WTC11 (cell line): ENCODE results near the gene NTRK3. TPM values are rescaled to one million over a fixed set of nuclear protein-coding genes. Genes with fewer than 3 reads are reported as not detected.

Source experiments
- ATAC-seq: fragments of 200-7000 bp; cut with Tn5 transposase; 2 replicates; pipeline ENCODE4 v1.10.0; 2021; ENCODE audit warnings: mild to moderate bottlenecking, moderate library complexity
- CTCF ChIA-PET: fragments of 300-600 bp; sonication (Branson Sonifier 250); formaldehyde crosslinking; loops from one replicate; lab custom pipeline; 2021; ENCODE audit warnings: antibody characterized with exemption; lab: Charles Lee
- POLR2A ChIA-PET: fragments of 350-600 bp; sonication (Branson Sonifier 250); formaldehyde crosslinking; loops from one replicate; lab custom pipeline; 2021; ENCODE audit warnings: antibody characterized with exemption; lab: Charles Lee
- DNase-seq: peaks from one replicate; pipeline ENCODE4 v3.0.0; 2021; ENCODE audit warnings: low spot score
- H3K27ac Mint-ChIP-seq: 2 replicates; pipeline ENCODE4 v1.8.0; 2021; ENCODE audit warnings: mixed read lengths
- H3K27me3 Mint-ChIP-seq: 2 replicates; pipeline ENCODE4 v1.8.0; 2021; ENCODE audit warnings: low read depth, mild to moderate bottlenecking, moderate library complexity, mixed read lengths
- H3K36me3 Mint-ChIP-seq: 2 replicates; pipeline ENCODE4 v1.8.0; 2021; ENCODE audit warnings: mixed read lengths
- H3K4me1 Mint-ChIP-seq: 2 replicates; pipeline ENCODE4 v1.8.0; 2022; ENCODE audit warnings: mixed read lengths
- H3K4me3 Mint-ChIP-seq: 2 replicates; pipeline ENCODE4 v1.8.0; 2021; ENCODE audit warnings: mild to moderate bottlenecking, moderate library complexity, mixed read lengths
- H3K9me3 Mint-ChIP-seq: 2 replicates; pipeline ENCODE4 v1.8.0; 2021; ENCODE audit warnings: mixed read lengths
- ETV6 ChIP-seq: sonication (generic); formaldehyde crosslinking; IDR thresholded peaks from 2 replicates; pipeline ENCODE4 v1.8.1; 2022; ENCODE audit warnings: mild to moderate bottlenecking, missing genetic modification reagents
- GABPB1 ChIP-seq: sonication (generic); formaldehyde crosslinking; IDR thresholded peaks from 2 replicates; pipeline ENCODE4 v1.8.1; 2023; ENCODE audit warnings: mild to moderate bottlenecking, missing genetic modification reagents
- JAZF1 ChIP-seq: fragments of 250-450 bp; sonication (Bioruptor Pico); IDR thresholded peaks from 2 replicates; pipeline ENCODE4 v1.9.0; 2021; ENCODE audit warnings: moderate library complexity, mild to moderate bottlenecking, inconsistent platforms
- KAT7 ChIP-seq: sonication (generic); formaldehyde crosslinking; IDR thresholded peaks from 2 replicates; pipeline ENCODE4 v1.8.1; 2023; ENCODE audit warnings: missing genetic modification reagents, mild to moderate bottlenecking, borderline replicate concordance
- MAX ChIP-seq: sonication (generic); formaldehyde crosslinking; IDR thresholded peaks from 2 replicates; pipeline ENCODE4 v1.8.0; 2022; ENCODE audit warnings: mild to moderate bottlenecking, missing genetic modification reagents
- MXD4 ChIP-seq: fragments of 250-450 bp; sonication (Bioruptor Pico); IDR thresholded peaks from 2 replicates; pipeline ENCODE4 v1.8.0; 2021; ENCODE audit warnings: mild to moderate bottlenecking, moderate library complexity, borderline replicate concordance
- NFE2L1 ChIP-seq: sonication (generic); formaldehyde crosslinking; IDR thresholded peaks from 2 replicates; pipeline ENCODE4 v1.8.1; 2023; ENCODE audit warnings: missing genetic modification reagents
- NR1H2 ChIP-seq: sonication (generic); formaldehyde crosslinking; IDR thresholded peaks from 2 replicates; pipeline ENCODE4 v1.9.0; 2021; ENCODE audit warnings: mild to moderate bottlenecking, moderate library complexity, missing genetic modification reagents
- NR2C2 ChIP-seq: sonication (generic); formaldehyde crosslinking; IDR thresholded peaks from 2 replicates; pipeline ENCODE4 v1.8.0; 2022; ENCODE audit warnings: mild to moderate bottlenecking, missing genetic modification reagents
- SP1 ChIP-seq: sonication (generic); formaldehyde crosslinking; conservative IDR thresholded peaks from 2 replicates; pipeline ENCODE4 v1.8.1; 2022; ENCODE audit warnings: missing genetic modification reagents
- ZNF138 ChIP-seq: sonication (generic); formaldehyde crosslinking; conservative IDR thresholded peaks from 2 replicates; pipeline ENCODE4 v1.8.1; 2022; ENCODE audit warnings: mild to moderate bottlenecking, moderate library complexity, missing genetic modification reagents
- ZNF396 ChIP-seq: fragments of 250-450 bp; sonication (Bioruptor Pico); IDR thresholded peaks from 2 replicates; pipeline ENCODE4 v1.8.0; 2021; ENCODE audit warnings: mild to moderate bottlenecking, moderate library complexity, borderline replicate concordance
- ZNF416 ChIP-seq: fragments of 250-450 bp; sonication (Bioruptor Pico); IDR thresholded peaks from 2 replicates; pipeline ENCODE4 v1.9.0; 2021; ENCODE audit warnings: mild to moderate bottlenecking, inconsistent platforms
- ZNF423 ChIP-seq: fragments of 250-450 bp; sonication (Bioruptor Pico); IDR thresholded peaks from 2 replicates; pipeline ENCODE4 v2.1.2; 2022; ENCODE audit warnings: mild to moderate bottlenecking, moderate library complexity
- ZNF671 ChIP-seq: fragments of 250-450 bp; sonication (Bioruptor Pico); IDR thresholded peaks from 2 replicates; pipeline ENCODE4 v1.8.0; 2021; ENCODE audit warnings: mild to moderate bottlenecking
- total RNA-seq: library from RNA; stranded (reverse); gene quantifications from 3 replicates; pipeline ENCODE4 v1.2.3, GENCODE V29; 2021
- TF ChIP-seq, protein P1 (sequence below): sonication (generic); formaldehyde crosslinking; IDR thresholded peaks from 2 replicates; pipeline ENCODE4 v1.8.0; 2022; ENCODE audit warnings: mild to moderate bottlenecking, missing genetic modification reagents
- TF ChIP-seq, protein P2 (sequence below): sonication (generic); formaldehyde crosslinking; IDR thresholded peaks from 2 replicates; pipeline ENCODE4 v1.8.1; 2023; ENCODE audit warnings: mild to moderate bottlenecking, missing genetic modification reagents, borderline replicate concordance
- TF ChIP-seq, protein P3 (sequence below): fragments of 250-450 bp; sonication (Bioruptor Pico); IDR thresholded peaks from 2 replicates; pipeline ENCODE4 v1.9.0; 2021; ENCODE audit warnings: moderate library complexity, mild to moderate bottlenecking, inconsistent platforms, borderline replicate concordance
- TF ChIP-seq, protein P4 (sequence below): sonication (generic); formaldehyde crosslinking; IDR thresholded peaks from 2 replicates; pipeline ENCODE4 v1.8.1; 2022; ENCODE audit warnings: mild to moderate bottlenecking, missing genetic modification reagents, moderate library complexity, borderline replicate concordance
- TF ChIP-seq, protein P5 (sequence below): fragments of 250-450 bp; sonication (Bioruptor Pico); IDR thresholded peaks from 2 replicates; pipeline ENCODE4 v2.1.2; 2022; ENCODE audit warnings: mild to moderate bottlenecking, moderate library complexity
- TF ChIP-seq, protein P6 (sequence below): fragments of 200-600 bp; IDR thresholded peaks from 2 replicates; pipeline ENCODE4 v1.8.0; 2022; ENCODE audit warnings: antibody characterized with exemption
- TF ChIP-seq, protein P7 (sequence below): sonication (generic); formaldehyde crosslinking; IDR thresholded peaks from 2 replicates; pipeline ENCODE4 v1.8.0; 2023; ENCODE audit warnings: missing genetic modification reagents

The NTRK3 gene
- total RNA-seq, 1 experiment from 2014 or later = 12.3 TPM

DNA sequence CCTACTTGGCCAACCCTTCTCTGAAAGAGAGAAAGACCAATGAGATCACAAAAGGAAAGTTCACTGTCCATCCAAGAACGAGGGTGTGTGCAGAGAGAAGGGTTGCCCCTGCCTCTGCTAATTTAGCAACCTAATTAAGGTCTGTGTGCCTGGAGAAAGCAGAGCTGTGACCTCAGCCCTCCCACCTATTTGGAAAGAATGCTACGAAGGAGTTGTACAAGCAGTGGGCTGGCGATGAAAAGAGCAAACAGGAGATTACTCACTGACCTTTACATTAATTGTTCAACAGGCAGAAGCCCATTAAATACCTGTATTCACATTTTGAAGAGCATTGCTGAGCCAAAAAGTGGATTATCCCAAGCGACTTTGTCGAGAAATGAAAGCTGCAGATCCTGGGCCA is 314.9 kb downstream of the NTRK3 start:
- Mint-ChIP-seq H3K9me3 (no peaks in the 10 kb centered on the region), H3K4me3 (no peak overlapping the region), H3K27me3 (no peaks in the 10 kb centered on the region), H3K27ac (no peak overlapping the region), H3K36me3 (no peaks in the 10 kb centered on the region), H3K4me1 (peaks cover 4% of the 10 kb centered on the region; the same call in 1 of the 2 replicates)
- DNase-seq (no peak), ATAC-seq (no peak)
- ChIA-PET POLR2A (no interaction called here), CTCF (no interaction called here)
- TF ChIP-seq MAX (CRISPR knock-in tag) (no peak), SP1 (CRISPR knock-in tag) (no peak), ZNF671 (CRISPR knock-in tag) (no peak), ZNF396 (CRISPR knock-in tag) (no peak), ZNF423 (CRISPR knock-in tag) (no peak), NR2C2 (CRISPR knock-in tag) (no peak), ZNF416 (no peak), ZNF138 (no peak), ETV6 (CRISPR knock-in tag) (no peak), GABPB1 (no peak), KAT7 (CRISPR knock-in tag) (no peak), JAZF1 (CRISPR knock-in tag) (no peak)
- TF ChIP-seq, protein P1, sequence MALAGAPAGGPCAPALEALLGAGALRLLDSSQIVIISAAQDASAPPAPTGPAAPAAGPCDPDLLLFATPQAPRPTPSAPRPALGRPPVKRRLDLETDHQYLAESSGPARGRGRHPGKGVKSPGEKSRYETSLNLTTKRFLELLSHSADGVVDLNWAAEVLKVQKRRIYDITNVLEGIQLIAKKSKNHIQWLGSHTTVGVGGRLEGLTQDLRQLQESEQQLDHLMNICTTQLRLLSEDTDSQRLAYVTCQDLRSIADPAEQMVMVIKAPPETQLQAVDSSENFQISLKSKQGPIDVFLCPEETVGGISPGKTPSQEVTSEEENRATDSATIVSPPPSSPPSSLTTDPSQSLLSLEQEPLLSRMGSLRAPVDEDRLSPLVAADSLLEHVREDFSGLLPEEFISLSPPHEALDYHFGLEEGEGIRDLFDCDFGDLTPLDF (CRISPR knock-in tag) = no peak
- TF ChIP-seq, protein P2, sequence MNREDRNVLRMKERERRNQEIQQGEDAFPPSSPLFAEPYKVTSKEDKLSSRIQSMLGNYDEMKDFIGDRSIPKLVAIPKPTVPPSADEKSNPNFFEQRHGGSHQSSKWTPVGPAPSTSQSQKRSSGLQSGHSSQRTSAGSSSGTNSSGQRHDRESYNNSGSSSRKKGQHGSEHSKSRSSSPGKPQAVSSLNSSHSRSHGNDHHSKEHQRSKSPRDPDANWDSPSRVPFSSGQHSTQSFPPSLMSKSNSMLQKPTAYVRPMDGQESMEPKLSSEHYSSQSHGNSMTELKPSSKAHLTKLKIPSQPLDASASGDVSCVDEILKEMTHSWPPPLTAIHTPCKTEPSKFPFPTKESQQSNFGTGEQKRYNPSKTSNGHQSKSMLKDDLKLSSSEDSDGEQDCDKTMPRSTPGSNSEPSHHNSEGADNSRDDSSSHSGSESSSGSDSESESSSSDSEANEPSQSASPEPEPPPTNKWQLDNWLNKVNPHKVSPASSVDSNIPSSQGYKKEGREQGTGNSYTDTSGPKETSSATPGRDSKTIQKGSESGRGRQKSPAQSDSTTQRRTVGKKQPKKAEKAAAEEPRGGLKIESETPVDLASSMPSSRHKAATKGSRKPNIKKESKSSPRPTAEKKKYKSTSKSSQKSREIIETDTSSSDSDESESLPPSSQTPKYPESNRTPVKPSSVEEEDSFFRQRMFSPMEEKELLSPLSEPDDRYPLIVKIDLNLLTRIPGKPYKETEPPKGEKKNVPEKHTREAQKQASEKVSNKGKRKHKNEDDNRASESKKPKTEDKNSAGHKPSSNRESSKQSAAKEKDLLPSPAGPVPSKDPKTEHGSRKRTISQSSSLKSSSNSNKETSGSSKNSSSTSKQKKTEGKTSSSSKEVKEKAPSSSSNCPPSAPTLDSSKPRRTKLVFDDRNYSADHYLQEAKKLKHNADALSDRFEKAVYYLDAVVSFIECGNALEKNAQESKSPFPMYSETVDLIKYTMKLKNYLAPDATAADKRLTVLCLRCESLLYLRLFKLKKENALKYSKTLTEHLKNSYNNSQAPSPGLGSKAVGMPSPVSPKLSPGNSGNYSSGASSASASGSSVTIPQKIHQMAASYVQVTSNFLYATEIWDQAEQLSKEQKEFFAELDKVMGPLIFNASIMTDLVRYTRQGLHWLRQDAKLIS (CRISPR knock-in tag) = no peak
- TF ChIP-seq, protein P3, sequence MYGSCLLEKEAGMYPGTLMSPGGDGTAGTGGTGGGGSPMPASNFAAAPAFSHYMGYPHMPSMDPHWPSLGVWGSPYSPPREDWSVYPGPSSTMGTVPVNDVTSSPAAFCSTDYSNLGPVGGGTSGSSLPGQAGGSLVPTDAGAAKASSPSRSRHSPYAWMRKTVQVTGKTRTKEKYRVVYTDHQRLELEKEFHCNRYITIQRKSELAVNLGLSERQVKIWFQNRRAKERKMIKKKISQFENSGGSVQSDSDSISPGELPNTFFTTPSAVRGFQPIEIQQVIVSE (CRISPR knock-in tag) = no peak

DNA sequence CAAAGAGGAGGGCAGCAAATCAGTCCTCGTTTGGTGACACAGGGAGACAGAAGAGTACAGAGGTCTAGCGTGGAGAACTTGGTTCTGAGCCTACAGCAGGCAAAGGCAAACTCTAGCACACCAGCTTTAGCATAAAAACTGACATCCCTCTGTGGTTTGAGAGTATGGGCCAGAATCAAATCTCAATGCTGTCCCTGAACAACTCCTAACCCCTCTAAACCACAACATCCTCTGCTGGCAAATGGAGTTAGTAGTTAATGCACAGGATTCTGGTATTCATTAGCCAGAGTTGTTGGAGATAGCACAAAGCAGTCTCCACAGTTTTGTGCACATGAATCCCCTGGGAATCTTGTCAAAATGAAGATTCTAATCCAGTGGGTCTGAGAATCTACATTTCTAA is 315.8 kb downstream of the NTRK3 start:
- Mint-ChIP-seq H3K4me1 (peaks cover 4% of the 10 kb centered on the region; the same call in 1 of the 2 replicates), H3K9me3 (no peaks in the 10 kb centered on the region), H3K27ac (no peak overlapping the region), H3K36me3 (no peaks in the 10 kb centered on the region), H3K27me3 (no peaks in the 10 kb centered on the region), H3K4me3 (no peak overlapping the region)
- ChIA-PET POLR2A (no interaction called here), CTCF (no interaction called here)
- no peak for DNase-seq
- ATAC-seq = no peak
- TF ChIP-seq NFE2L1 (CRISPR knock-in tag) = no peak
- TF ChIP-seq, protein P4, sequence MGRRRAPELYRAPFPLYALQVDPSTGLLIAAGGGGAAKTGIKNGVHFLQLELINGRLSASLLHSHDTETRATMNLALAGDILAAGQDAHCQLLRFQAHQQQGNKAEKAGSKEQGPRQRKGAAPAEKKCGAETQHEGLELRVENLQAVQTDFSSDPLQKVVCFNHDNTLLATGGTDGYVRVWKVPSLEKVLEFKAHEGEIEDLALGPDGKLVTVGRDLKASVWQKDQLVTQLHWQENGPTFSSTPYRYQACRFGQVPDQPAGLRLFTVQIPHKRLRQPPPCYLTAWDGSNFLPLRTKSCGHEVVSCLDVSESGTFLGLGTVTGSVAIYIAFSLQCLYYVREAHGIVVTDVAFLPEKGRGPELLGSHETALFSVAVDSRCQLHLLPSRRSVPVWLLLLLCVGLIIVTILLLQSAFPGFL (CRISPR knock-in tag) = no peak
- TF ChIP-seq, protein P5, sequence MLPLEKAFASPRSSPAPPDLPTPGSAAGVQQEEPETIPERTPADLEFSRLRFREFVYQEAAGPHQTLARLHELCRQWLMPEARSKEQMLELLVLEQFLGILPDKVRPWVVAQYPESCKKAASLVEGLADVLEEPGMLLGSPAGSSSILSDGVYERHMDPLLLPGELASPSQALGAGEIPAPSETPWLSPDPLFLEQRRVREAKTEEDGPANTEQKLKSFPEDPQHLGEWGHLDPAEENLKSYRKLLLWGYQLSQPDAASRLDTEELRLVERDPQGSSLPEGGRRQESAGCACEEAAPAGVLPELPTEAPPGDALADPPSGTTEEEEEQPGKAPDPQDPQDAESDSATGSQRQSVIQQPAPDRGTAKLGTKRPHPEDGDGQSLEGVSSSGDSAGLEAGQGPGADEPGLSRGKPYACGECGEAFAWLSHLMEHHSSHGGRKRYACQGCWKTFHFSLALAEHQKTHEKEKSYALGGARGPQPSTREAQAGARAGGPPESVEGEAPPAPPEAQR (CRISPR knock-in tag) = no peak
- TF ChIP-seq, protein P6, sequence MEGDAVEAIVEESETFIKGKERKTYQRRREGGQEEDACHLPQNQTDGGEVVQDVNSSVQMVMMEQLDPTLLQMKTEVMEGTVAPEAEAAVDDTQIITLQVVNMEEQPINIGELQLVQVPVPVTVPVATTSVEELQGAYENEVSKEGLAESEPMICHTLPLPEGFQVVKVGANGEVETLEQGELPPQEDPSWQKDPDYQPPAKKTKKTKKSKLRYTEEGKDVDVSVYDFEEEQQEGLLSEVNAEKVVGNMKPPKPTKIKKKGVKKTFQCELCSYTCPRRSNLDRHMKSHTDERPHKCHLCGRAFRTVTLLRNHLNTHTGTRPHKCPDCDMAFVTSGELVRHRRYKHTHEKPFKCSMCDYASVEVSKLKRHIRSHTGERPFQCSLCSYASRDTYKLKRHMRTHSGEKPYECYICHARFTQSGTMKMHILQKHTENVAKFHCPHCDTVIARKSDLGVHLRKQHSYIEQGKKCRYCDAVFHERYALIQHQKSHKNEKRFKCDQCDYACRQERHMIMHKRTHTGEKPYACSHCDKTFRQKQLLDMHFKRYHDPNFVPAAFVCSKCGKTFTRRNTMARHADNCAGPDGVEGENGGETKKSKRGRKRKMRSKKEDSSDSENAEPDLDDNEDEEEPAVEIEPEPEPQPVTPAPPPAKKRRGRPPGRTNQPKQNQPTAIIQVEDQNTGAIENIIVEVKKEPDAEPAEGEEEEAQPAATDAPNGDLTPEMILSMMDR = no peak
- TF ChIP-seq, protein P7, sequence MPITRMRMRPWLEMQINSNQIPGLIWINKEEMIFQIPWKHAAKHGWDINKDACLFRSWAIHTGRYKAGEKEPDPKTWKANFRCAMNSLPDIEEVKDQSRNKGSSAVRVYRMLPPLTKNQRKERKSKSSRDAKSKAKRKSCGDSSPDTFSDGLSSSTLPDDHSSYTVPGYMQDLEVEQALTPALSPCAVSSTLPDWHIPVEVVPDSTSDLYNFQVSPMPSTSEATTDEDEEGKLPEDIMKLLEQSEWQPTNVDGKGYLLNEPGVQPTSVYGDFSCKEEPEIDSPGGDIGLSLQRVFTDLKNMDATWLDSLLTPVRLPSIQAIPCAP (CRISPR knock-in tag) = no peak
- TF ChIP-seq, protein P2 (CRISPR knock-in tag) = no peak
- no peak for TF ChIP-seq NR1H2 (CRISPR knock-in tag)
- no peak for TF ChIP-seq MXD4
